H1 (cell line): ENCODE data around the gene DOCK6.

Experiments used
- CTCF ChIP-seq, 3 experiments: IDR thresholded peaks; 1 replicate in 2 of 3; 2 replicates in 1 of 3; pipeline versions ENCODE4 v1.5.1 to v1.6.1; 2011; ENCODE audit warnings: low read length in 3 of 3, mild to moderate bottlenecking in 3 of 3, inconsistent platforms in 2 of 3, low read depth in 1 of 3, moderate library complexity in 1 of 3; ENCODE audit not compliant: insufficient read depth in 1 of 3; ENCODE audit errors: control extremely low read depth in 1 of 3
- NANOG ChIP-seq: IDR thresholded peaks from 2 replicates; pipeline ENCODE4 v1.6.1; 2011; ENCODE audit warnings: low read length, low read depth, mild to moderate bottlenecking, inconsistent platforms; ENCODE audit not compliant: insufficient read depth, poor library complexity, severe bottlenecking
- POLR2A ChIP-seq, 2 experiments: IDR thresholded peaks; 1 replicate in 1 of 2; 2 replicates in 1 of 2; pipeline ENCODE4 v1.6.1; 2011; ENCODE audit warnings: low read depth in 2 of 2, low read length in 2 of 2, mild to moderate bottlenecking in 2 of 2; ENCODE audit errors: control extremely low read depth in 1 of 2
- POLR2AphosphoS5 ChIP-seq: IDR thresholded peaks from 2 replicates; pipeline ENCODE4 v1.6.1; 2011; ENCODE audit warnings: low read depth, low read length
- RFX5 ChIP-seq: IDR thresholded peaks from 2 replicates; pipeline ENCODE4 v1.6.1; 2011; ENCODE audit warnings: low read depth, low read length, improper control_type of control experiment, borderline replicate concordance
- SP4 ChIP-seq: IDR thresholded peaks from 2 replicates; pipeline ENCODE4 v1.6.1; 2012; ENCODE audit warnings: low read length, inconsistent platforms
- ZNF274 ChIP-seq: IDR thresholded peaks from 2 replicates; pipeline ENCODE4 v1.7.0; 2012; ENCODE audit warnings: low read length, borderline replicate concordance; ENCODE audit errors: extremely low read depth
- TF ChIP-seq, protein P1 (sequence below): IDR thresholded peaks from 2 replicates; pipeline ENCODE4 v1.6.1; 2012; ENCODE audit warnings: low read length, inconsistent platforms

- TF ChIP-seq POLR2A (IDR thresholded peaks at IDR 0.05; ENCODE audit: control extremely low read depth in 1 of 2, low read depth in 2 of 2, low read length in 2 of 2) = no peak
- TF ChIP-seq RFX5 = peak; percentile 87
- TF ChIP-seq, protein P1, sequence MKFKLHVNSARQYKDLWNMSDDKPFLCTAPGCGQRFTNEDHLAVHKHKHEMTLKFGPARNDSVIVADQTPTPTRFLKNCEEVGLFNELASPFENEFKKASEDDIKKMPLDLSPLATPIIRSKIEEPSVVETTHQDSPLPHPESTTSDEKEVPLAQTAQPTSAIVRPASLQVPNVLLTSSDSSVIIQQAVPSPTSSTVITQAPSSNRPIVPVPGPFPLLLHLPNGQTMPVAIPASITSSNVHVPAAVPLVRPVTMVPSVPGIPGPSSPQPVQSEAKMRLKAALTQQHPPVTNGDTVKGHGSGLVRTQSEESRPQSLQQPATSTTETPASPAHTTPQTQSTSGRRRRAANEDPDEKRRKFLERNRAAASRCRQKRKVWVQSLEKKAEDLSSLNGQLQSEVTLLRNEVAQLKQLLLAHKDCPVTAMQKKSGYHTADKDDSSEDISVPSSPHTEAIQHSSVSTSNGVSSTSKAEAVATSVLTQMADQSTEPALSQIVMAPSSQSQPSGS = no peak
- TF ChIP-seq ZNF274 = no peak
- no peak for TF ChIP-seq CTCF (IDR thresholded peaks at IDR 0.05; ENCODE audit: control extremely low read depth in 1 of 3, insufficient read depth in 1 of 3, low read depth in 1 of 3, low read length in 3 of 3)
- no peak for TF ChIP-seq NANOG
- no peak for TF ChIP-seq POLR2AphosphoS5
- TF ChIP-seq SP4 = no peak
Measured at GRCh38 chr19:11251217-11251616, 11.1 kb downstream of the DOCK6 start.
